Measurements from ENCODE around the gene WNT7A.

DNA sequence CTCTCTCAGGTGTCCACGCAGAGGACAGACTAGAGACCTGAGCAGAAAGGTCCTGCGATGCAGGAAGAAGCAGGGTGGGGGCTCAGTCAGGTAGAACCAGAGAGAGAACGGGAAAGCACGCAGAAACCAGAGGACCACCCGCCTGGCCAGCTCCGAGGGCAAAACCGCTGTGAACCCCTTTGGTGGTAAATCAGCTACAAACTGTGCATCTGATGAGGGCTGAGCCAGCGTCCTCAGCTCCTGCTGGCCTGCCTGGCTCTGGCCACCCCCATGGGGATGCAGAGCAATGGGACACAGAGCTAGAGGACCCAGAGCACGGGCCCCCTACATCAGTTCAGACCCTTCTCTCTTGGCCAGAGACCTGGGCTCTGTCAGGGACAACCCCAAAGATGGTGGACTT lies 44.6 kb downstream of the WNT7A start:
- TF ChIP-seq EZH2 (IDR thresholded peaks at IDR 0.05; ENCODE audit: borderline replicate concordance, insufficient read depth, low read depth, low read length, poor library complexity, severe bottlenecking) = no peak
- TF ChIP-seq, protein P1, sequence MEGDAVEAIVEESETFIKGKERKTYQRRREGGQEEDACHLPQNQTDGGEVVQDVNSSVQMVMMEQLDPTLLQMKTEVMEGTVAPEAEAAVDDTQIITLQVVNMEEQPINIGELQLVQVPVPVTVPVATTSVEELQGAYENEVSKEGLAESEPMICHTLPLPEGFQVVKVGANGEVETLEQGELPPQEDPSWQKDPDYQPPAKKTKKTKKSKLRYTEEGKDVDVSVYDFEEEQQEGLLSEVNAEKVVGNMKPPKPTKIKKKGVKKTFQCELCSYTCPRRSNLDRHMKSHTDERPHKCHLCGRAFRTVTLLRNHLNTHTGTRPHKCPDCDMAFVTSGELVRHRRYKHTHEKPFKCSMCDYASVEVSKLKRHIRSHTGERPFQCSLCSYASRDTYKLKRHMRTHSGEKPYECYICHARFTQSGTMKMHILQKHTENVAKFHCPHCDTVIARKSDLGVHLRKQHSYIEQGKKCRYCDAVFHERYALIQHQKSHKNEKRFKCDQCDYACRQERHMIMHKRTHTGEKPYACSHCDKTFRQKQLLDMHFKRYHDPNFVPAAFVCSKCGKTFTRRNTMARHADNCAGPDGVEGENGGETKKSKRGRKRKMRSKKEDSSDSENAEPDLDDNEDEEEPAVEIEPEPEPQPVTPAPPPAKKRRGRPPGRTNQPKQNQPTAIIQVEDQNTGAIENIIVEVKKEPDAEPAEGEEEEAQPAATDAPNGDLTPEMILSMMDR (IDR thresholded peaks at IDR 0.05) = no peak

Measured in B cell (primary cell).